Body of pancreas (tissue), 4 donors: ENCODE measurements around the gene COPZ1.

Experiments
- POLR2A ChIP-seq, 3 donors: fragments of 450-650 bp; IDR thresholded peaks; one replicate each; pipeline ENCODE4 v1.6.1; 2016; ENCODE audit warnings: antibody characterized with exemption in 3 of 3, mild to moderate bottlenecking in 2 of 3
- TF ChIP-seq, protein P1 (sequence below), 7 experiments: fragments of 450-650 bp in 4 of 7; fragments of 200-600 bp in 3 of 7; sonication (generic) in 3 of 7; IDR thresholded peaks; one replicate each; pipeline ENCODE4 v1.5.1; 2016 to 2019; ENCODE audit warnings: antibody characterized with exemption in 7 of 7

DNA sequence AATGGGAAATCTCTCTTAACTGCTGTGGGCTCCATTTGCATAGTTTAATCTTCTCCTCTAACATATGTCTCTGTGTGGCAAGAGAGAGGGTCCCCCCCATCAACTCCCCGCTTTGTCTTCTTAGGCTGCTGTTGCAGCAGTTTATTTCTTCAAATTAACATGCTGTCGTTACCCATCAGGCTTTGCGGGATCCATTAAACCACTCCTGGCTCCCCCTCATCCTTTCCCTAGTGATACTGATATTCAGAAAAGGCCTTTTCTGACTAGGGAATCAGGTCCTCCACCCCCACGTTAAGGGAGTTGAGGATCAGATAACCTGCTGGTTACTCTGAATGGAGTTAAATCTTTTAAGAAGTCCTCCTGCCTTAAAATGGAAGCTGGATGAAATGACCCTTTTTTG, 24.1 kb downstream of the COPZ1 start:
- TF ChIP-seq, protein P1, sequence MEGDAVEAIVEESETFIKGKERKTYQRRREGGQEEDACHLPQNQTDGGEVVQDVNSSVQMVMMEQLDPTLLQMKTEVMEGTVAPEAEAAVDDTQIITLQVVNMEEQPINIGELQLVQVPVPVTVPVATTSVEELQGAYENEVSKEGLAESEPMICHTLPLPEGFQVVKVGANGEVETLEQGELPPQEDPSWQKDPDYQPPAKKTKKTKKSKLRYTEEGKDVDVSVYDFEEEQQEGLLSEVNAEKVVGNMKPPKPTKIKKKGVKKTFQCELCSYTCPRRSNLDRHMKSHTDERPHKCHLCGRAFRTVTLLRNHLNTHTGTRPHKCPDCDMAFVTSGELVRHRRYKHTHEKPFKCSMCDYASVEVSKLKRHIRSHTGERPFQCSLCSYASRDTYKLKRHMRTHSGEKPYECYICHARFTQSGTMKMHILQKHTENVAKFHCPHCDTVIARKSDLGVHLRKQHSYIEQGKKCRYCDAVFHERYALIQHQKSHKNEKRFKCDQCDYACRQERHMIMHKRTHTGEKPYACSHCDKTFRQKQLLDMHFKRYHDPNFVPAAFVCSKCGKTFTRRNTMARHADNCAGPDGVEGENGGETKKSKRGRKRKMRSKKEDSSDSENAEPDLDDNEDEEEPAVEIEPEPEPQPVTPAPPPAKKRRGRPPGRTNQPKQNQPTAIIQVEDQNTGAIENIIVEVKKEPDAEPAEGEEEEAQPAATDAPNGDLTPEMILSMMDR (IDR thresholded peaks at IDR 0.05), result no peak
- no peak for TF ChIP-seq POLR2A (IDR thresholded peaks at IDR 0.05)
